ENCODE measurements around the gene PGBD5. TPM values are rescaled to one million over a fixed set of nuclear protein-coding genes. Genes with fewer than 3 reads are reported as not detected.

The PGBD5 gene
- total RNA-seq, 2 experiments from 2014 or later = not detected

DNA sequence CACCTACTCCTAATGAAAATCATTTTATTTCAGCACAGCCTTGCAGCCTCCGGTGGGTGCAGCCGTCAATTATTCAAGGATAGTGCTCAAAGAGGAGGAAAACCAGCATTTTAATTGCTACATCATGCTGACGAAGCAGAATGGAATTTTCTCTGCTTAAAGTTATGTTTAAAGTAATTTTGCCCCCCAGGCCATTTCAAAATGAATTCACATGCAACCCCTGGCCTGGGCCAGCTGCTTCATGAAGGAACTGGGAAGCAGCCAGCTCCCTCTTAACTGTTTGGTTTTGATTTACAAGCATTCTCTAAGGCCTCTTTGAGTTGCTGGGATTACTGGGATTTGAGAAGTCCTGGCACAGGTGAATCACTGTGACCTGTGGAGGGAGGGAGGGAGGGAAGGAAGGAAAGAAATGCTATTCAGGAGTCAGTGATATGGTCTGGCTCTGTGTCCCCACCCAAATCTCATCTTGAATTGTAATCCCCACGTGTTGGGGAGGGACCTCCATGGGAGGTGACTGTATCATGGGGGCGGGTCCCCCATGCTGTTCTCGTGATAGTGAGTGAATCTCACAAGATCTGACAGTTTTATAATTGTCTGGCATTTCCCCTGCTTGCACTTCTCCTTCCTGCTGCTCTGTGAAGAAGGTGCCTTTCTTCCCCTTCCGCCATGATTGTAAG is 66.0 kb downstream of the PGBD5 start:
- Mint-ChIP-seq H3K36me3 (no peaks in the 10 kb centered on the region), H3K4me1 (no peaks in the 10 kb centered on the region), H3K4me3 (no peak overlapping the region), H3K27ac (no peak overlapping the region), H3K9me3 (no peaks in the 10 kb centered on the region), H3K27me3 (no peaks in the 10 kb centered on the region)
- DNase-seq = no peak

DNA sequence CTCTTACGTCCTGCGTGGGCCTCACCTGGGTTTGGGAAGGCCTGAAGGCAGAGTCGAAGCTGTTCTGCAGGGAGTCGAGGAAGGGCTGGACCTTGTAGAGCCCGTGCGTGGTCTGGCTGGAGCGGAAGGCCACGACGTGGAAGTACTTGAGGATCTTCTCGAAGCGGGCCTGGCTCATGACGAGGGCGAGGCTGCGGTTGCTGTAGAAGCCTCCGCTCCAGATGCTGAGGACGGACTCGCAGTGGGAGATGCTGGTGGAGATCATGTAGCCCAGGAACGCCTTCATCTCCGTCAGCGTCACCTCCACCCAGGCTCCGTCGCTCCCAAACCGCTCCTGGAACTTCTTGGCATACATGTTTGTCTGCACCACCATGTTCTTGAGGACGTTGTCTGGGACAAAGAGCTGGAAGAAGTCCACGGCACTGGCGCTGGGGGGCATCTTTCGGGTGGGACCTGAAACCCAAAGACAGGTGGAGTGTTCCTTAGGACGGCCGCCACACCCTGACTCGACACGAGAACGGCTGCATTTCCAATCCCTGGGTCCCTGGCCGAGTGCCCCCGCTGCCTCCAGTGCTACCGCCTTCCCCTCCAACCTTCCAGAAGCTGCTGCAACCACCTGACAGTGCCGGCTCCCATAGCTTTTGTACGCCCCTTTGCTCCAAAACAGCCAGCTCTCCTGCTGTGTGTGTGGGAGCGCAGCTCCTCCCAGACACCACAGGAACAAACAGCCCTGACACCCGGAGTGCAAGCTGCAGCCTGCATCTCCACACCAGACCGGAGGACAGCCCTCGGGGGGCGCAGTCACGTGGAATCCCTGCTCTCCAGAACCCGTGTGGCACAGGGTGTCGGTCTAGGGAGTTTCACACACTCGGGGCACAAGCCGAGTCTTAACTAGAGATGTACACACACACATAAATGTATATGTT is 69.0 kb downstream of the PGBD5 start:
- H3K4me1 Mint-ChIP-seq = no peaks in the 10 kb centered on the region
- H3K4me3 Mint-ChIP-seq = no peak overlapping the region
- H3K36me3 Mint-ChIP-seq = no peaks in the 10 kb centered on the region
- H3K9me3 Mint-ChIP-seq = no peaks in the 10 kb centered on the region
- no peak overlapping the region for H3K27ac Mint-ChIP-seq
- no peak for DNase-seq
- no peaks in the 10 kb centered on the region for H3K27me3 Mint-ChIP-seq

DNA sequence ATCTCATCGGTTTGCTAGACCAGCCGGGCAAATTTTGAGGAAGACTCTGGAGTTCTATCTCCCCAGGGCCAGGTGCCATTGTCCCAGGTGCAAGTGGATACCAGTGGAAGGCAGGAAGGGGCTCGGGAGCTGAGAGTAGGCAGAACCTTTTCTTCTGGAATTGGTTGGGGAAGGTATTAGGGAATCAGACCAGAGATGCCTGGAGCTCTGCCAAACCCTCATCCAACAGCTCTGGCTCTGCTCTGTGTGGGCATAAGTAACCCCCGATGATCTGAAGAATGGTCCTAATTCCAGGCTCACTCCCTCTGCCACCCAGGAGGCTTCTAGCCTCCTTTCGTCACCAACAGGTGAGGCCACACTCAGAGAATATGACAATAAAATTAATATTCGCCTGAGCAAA is 69.9 kb downstream of the PGBD5 start:
- Mint-ChIP-seq H3K4me1 (no peaks in the 10 kb centered on the region), H3K4me3 (no peak overlapping the region), H3K36me3 (no peaks in the 10 kb centered on the region), H3K27me3 (no peaks in the 10 kb centered on the region), H3K27ac (no peak overlapping the region), H3K9me3 (no peaks in the 10 kb centered on the region)
- DNase-seq = no peak

DNA sequence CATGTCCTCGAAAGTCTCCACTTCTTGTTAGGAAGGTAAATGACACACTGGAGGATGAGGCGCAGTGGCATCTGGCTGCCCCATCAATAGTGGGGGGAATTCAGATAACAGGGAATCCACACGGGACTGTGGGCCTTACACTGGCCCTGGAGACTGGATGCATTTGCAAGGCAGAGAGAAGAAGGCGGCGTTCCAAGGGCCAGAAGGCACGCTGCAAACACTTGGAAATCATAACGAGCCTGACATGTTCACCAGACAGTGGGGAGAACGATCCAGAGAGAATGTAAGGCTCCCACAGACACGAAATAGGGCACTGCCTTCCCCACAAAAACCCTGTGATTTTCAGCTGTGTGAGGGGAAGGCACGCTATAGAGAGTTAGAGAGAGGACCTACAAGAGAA is 70.5 kb downstream of the PGBD5 start:
- H3K27ac Mint-ChIP-seq = no peak overlapping the region
- no peaks in the 10 kb centered on the region for H3K36me3 Mint-ChIP-seq
- no peaks in the 10 kb centered on the region for H3K27me3 Mint-ChIP-seq

DNA sequence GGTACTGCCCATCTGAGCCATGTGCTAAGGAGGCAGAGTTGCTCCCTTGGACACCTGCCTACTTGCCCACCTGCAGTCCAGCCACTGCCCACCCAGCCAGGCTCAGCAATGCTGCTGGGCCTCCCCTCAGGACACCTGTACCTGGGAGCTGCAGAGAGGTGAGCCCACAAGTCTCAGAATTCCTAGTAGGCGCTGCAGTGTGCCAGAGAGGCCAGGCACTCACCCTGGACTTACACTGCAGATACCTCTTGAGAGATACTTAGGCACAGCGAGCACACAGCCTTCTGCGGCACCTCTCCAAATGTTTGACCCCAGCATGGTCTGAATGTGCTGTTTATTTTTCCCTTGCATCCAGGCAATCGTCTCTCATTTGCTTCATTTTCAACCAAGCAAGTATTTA is 71.0 kb downstream of the PGBD5 start:
- Mint-ChIP-seq H3K4me1 (no peaks in the 10 kb centered on the region), H3K4me3 (no peak overlapping the region), H3K27me3 (no peaks in the 10 kb centered on the region), H3K36me3 (no peaks in the 10 kb centered on the region), H3K27ac (no peak overlapping the region), H3K9me3 (no peaks in the 10 kb centered on the region)
- no peak for DNase-seq

More for the DNA sequence above, 70.5 kb downstream of the PGBD5 start:
- H3K9me3 Mint-ChIP-seq = no peaks in the 10 kb centered on the region
- no peak for DNase-seq
- no peaks in the 10 kb centered on the region for H3K4me1 Mint-ChIP-seq
- no peak overlapping the region for H3K4me3 Mint-ChIP-seq

DNA sequence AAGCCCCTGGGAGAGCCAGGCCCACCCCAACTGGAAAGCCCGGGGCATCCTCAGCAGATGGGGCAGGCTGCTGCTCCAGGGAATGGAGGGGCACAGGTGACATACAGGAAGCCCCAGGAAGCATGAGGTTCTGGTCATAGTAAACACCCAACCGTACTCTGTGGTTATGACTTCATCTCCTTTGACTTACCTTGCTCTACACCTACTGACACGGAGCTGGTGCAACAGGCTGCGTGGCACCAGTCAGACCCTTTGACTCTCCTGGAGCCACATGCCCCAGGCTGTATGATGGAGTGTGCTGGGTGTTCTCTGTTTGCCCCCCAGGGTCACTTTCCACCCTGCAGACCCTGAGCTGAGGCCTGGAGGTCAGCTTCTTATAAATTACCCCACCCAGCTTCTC is 72.1 kb downstream of the PGBD5 start:
- DNase-seq = no peak
- Mint-ChIP-seq H3K9me3 (no peaks in the 10 kb centered on the region), H3K4me3 (no peak overlapping the region), H3K27me3 (no peaks in the 10 kb centered on the region), H3K27ac (no peak overlapping the region), H3K36me3 (no peaks in the 10 kb centered on the region), H3K4me1 (no peaks in the 10 kb centered on the region)

DNA sequence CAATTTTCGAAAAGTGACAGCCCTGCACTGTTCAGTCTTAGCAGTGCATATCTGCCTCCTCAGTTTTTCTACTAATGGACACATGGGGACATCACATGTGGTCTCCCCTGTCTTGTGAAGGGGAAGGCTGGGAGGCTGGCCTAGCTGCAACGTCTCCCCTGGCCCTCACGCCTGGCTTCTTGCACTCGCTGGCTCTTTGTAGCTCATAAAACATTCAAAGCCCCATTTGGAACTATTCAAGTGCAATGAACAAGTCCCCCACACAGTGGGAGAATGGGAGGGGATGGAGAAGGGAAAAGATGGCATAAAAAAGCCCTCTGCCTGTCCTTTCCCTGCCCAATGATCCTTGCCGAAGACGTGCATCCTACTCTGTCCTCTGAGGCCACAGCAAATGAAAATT is 73.6 kb downstream of the PGBD5 start:
- H3K27me3 Mint-ChIP-seq = no peaks in the 10 kb centered on the region

DNA sequence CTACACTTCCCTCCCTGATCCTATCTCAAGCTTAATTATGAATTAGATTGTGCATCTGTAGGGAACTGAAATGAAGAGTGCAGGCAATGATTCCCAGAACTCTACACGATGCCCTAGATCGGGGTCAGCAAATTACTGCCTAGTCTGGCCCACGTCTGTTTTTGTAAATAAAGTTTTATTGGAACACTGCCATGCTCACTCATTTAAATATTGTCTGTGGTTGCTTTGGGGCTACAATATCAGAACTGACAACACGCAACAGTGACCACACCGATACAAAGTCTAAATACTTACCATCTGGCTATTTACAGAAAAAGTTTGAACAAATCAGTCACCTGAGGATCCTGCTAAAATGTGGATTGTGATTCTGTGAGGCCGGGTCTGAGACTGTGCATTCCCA is 74.1 kb downstream of the PGBD5 start:
- Mint-ChIP-seq H3K4me3 (no peak overlapping the region), H3K27ac (no peak overlapping the region), H3K4me1 (no peaks in the 10 kb centered on the region), H3K27me3 (no peaks in the 10 kb centered on the region), H3K36me3 (no peaks in the 10 kb centered on the region), H3K9me3 (no peaks in the 10 kb centered on the region)
- no peak for DNase-seq

More for the DNA sequence above, 73.6 kb downstream of the PGBD5 start:
- DNase-seq = no peak
- Mint-ChIP-seq H3K4me3 (no peak overlapping the region), H3K4me1 (no peaks in the 10 kb centered on the region), H3K36me3 (no peaks in the 10 kb centered on the region), H3K9me3 (no peaks in the 10 kb centered on the region), H3K27ac (no peak overlapping the region)

DNA sequence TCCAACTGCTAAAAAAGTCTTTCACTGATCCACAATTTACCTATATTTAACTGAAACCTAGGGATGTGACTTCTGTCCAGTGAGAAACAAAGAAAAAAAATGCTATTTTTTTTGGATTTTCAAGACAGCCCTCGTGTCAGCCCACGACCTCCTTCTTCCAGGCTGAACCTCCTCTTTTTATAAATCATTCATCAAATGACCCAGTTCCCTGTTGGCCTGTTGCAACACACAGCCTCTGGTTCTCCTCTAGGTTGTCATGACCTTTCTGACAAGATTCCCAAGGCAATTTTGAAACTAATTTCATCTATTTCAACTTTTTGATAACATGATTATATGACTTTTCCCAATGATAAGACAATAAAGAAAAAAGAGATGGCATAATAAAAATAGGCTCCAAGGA is 74.6 kb downstream of the PGBD5 start:
- Mint-ChIP-seq H3K9me3 (no peaks in the 10 kb centered on the region), H3K27ac (no peak overlapping the region), H3K4me1 (no peaks in the 10 kb centered on the region), H3K36me3 (no peaks in the 10 kb centered on the region), H3K4me3 (no peak overlapping the region), H3K27me3 (no peaks in the 10 kb centered on the region)
- DNase-seq = no peak

DNA sequence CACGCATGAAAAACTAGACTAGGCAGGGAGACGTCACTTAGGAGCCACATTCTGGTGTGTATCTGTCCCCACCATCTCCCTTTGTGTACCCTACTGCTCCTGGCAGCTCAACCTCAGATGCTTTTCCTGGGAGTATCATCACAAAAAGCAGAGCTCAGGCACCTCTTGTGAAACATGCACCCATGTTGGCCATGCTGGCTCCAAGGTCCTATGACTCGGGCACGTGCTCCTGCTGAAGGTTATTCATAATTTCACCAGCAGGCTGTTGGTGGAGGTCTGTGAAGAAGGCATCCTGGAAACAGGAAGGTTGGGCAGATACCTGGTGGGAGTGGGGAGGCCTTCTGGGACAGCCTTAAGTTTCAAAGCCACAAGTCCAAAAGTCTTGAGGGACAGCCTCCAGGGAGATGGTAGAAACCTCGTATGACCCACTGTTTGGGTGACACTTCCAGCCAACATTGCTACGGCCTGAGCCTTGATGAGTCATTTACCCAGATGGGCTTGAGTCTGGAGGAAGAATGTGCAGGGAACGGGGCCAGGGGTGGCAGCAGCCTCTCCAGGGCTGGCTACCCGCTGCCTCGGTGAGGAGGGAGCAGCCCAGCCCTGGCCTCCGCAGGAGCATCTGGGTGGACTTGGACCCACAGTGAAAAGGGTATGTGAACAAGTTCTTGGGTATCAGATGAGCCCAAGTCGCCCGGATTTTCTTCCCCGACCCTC is 75.8 kb downstream of the PGBD5 start:
- Mint-ChIP-seq H3K9me3 (no peaks in the 10 kb centered on the region), H3K36me3 (no peaks in the 10 kb centered on the region)

DNA sequence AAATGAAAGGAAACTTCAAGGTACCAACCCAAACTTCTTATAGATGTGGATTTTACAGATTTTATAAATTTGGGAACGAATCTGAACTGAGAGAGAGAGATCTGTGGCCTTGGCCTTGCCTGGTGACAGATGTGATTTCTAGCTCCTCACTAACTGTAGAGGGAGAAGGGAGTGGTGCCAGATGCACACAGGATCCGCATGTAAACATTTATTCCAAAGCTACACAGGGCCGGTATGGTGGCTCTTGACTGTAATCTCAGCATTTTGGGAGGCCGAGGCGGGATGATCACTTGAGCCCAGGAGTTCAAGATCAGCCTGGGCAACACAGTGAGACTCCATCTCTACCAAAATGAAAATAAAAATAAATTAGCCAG is 77.1 kb downstream of the PGBD5 start:
- no peaks in the 10 kb centered on the region for H3K9me3 Mint-ChIP-seq
- no peak overlapping the region for H3K27ac Mint-ChIP-seq
- H3K4me1 Mint-ChIP-seq = no peaks in the 10 kb centered on the region
- DNase-seq = no peak
- no peaks in the 10 kb centered on the region for H3K36me3 Mint-ChIP-seq
- no peaks in the 10 kb centered on the region for H3K27me3 Mint-ChIP-seq
- no peak overlapping the region for H3K4me3 Mint-ChIP-seq

More for the DNA sequence above, 75.8 kb downstream of the PGBD5 start:
- H3K27me3 Mint-ChIP-seq = no peaks in the 10 kb centered on the region
- H3K4me1 Mint-ChIP-seq = no peaks in the 10 kb centered on the region
- H3K4me3 Mint-ChIP-seq = no peak overlapping the region
- no peak for DNase-seq
- no peak overlapping the region for H3K27ac Mint-ChIP-seq

DNA sequence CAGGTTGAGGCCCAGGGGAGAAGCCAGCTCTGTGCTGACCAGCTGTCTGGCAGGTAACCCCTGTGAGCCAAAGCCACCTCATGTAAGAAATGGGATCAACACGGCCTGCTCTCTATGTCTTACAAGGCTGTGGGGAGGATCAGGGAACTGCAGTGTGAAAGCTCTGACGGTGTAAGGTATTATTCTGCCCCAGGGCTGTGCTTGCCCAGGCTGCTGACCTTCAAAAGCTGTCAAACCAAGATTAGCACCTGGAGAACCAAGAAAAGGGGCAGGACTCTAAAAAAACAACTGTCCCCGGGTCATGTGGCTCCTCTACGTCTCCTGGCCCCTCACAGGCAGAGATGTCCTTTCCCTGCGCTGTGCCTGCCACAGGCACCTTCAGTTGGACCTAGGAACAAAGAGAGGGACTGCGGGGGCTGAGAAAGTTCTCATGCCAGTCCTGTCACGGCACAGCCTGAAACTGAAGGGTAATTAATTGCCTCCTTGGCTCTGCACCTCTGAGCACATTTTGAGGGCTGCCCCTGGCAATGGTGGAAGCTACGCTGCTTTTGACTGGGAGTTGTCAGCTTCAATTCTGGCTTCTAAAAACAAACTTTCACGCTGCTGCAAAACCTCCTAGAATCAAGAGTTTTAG is 77.6 kb downstream of the PGBD5 start:
- no peaks in the 10 kb centered on the region for H3K4me1 Mint-ChIP-seq
- no peaks in the 10 kb centered on the region for H3K36me3 Mint-ChIP-seq
- no peak overlapping the region for H3K4me3 Mint-ChIP-seq
- no peak overlapping the region for H3K27ac Mint-ChIP-seq
- H3K9me3 Mint-ChIP-seq = no peaks in the 10 kb centered on the region
- DNase-seq = no peak
- no peaks in the 10 kb centered on the region for H3K27me3 Mint-ChIP-seq

DNA sequence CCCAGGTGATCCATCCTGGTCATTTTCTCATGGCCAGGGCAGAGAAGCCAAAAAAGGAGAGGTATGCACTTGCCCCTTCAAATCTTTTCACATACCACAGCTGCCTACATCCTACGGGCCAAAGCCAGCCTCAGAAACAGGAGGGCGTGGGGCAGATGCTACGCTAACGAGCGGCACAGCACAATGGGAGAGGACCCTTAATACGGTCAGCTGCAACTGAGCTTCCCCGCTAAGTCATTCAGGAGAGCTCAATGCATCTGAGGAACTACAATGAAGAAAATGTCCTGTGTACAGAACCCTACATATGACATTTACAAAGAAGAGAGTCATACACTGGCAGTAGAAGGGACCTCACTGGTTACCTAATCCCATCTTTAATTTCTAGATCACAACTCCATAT is 78.2 kb downstream of the PGBD5 start:
- H3K27me3 Mint-ChIP-seq = no peaks in the 10 kb centered on the region
- H3K4me3 Mint-ChIP-seq = no peak overlapping the region
- H3K27ac Mint-ChIP-seq = no peak overlapping the region
- H3K36me3 Mint-ChIP-seq = no peaks in the 10 kb centered on the region
- H3K9me3 Mint-ChIP-seq = no peaks in the 10 kb centered on the region
- H3K4me1 Mint-ChIP-seq = no peaks in the 10 kb centered on the region
- DNase-seq = no peak

DNA sequence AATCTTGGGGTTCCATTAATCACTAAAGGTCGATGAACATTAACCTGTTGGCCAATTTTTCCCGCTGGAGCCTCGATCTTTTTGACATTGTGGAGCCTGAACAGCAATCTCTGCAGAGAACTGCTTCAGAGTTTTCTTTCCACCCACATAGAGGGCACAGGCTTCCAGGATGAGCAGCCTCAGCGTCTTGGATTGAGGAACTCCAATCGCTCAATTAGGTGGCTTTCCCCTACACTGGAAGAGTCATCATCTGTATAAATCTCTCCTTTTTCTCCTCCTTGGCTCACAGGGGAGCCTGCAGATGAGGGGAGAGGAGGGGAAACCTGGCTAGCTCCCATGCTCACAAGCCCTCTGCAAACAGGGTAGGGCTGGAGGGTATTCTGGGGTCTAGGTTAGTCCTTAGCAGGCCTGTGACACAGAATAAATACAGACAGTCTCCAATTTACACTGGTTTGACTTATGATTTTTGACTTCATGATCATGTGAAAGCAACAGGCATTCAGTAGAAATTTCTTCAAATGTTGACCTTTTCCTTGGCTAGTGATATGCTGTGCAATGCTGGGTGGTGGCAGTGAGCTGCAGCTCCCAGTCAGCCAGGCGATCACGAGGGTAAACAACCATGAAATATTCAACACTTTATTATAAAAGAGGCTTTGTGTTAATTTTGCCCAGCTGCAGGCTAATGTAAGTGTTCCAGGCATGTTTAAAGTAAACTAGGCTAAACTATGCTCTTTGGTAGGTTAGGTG is 80.8 kb downstream of the PGBD5 start:
- no peaks in the 10 kb centered on the region for H3K9me3 Mint-ChIP-seq
- no peak for DNase-seq
- H3K36me3 Mint-ChIP-seq = no peaks in the 10 kb centered on the region
- H3K4me1 Mint-ChIP-seq = no peaks in the 10 kb centered on the region
- H3K4me3 Mint-ChIP-seq = no peak overlapping the region
- H3K27me3 Mint-ChIP-seq = peaks cover 3% of the 10 kb centered on the region
- no peak overlapping the region for H3K27ac Mint-ChIP-seq

Measured in activated naive CD8-positive, alpha-beta T cell treated with anti-CD3 and anti-CD28 coated beads for 36 hours (primary cell).